Neural progenitor cell (in vitro differentiated cells): ENCODE data around the gene DENND4A. TPM values are rescaled to one million over a fixed set of nuclear protein-coding genes. Genes with fewer than 3 reads are reported as not detected.

Experiments used
- DNase-seq: peaks from one replicate; pipeline ENCODE4 v3.0.0-alpha.2; 2016; ENCODE audit warnings: low spot score
- H2AFZ ChIP-seq: fragments of 200-600 bp; sonication (generic); replicated peaks from 2 replicates; pipeline ENCODE4 v1.6.1; 2016; ENCODE audit warnings: antibody characterized with exemption
- H3F3A ChIP-seq: fragments of 200-600 bp; sonication (generic); 2 replicates; pipeline ENCODE4 v1.6.1; 2016; ENCODE audit warnings: antibody characterized with exemption, low read depth
- H3K27ac ChIP-seq: fragments of 200-600 bp; sonication (generic); 2 replicates; pipeline ENCODE4 v1.5.1; 2016; ENCODE audit warnings: mild to moderate bottlenecking
- H3K27me3 ChIP-seq: fragments of 200-600 bp; sonication (generic); 2 replicates; pipeline ENCODE4 v1.6.1; 2016; ENCODE audit warnings: mild to moderate bottlenecking, moderate library complexity
- H3K36me3 ChIP-seq: fragments of 200-600 bp; sonication (generic); 2 replicates; pipeline ENCODE4 v1.5.1; 2016
- H3K4me1 ChIP-seq: fragments of 200-600 bp; sonication (generic); 2 replicates; pipeline ENCODE4 v1.6.1; 2016; ENCODE audit warnings: mixed run types
- H3K4me2 ChIP-seq: fragments of 200-600 bp; sonication (generic); 2 replicates; pipeline ENCODE4 v1.6.1; 2016
- H3K4me3 ChIP-seq: fragments of 200-600 bp; sonication (generic); 2 replicates; pipeline ENCODE4 v1.5.1; 2016
- H3K79me2 ChIP-seq: fragments of 200-600 bp; sonication (generic); 2 replicates; pipeline ENCODE4 v1.6.1; 2016; ENCODE audit warnings: low read depth
- H3K9ac ChIP-seq: fragments of 200-600 bp; sonication (generic); 2 replicates; pipeline ENCODE4 v1.6.1; 2016
- H3K9me3 ChIP-seq: fragments of 200-600 bp; sonication (generic); 2 replicates; pipeline ENCODE4 v1.5.1; 2016; ENCODE audit warnings: low read depth
- H4K20me1 ChIP-seq: fragments of 200-600 bp; sonication (generic); 2 replicates; pipeline ENCODE4 v1.6.1; 2016; ENCODE audit warnings: low read depth
- H3K27ac Mint-ChIP-seq: 3 replicates; pipeline ENCODE4 v1.8.0; 2021; ENCODE audit warnings: mixed read lengths
- H3K27me3 Mint-ChIP-seq: 2 replicates; pipeline ENCODE4 v1.8.0; 2022; ENCODE audit warnings: low read depth, mild to moderate bottlenecking, inconsistent platforms, moderate library complexity, mixed read lengths; ENCODE audit not compliant: insufficient read depth
- H3K36me3 Mint-ChIP-seq: 3 replicates; pipeline ENCODE4 v1.8.0; 2021; ENCODE audit warnings: mixed read lengths
- H3K4me1 Mint-ChIP-seq: 3 replicates; pipeline ENCODE4 v1.8.0; 2021; ENCODE audit warnings: mixed read lengths
- H3K4me3 Mint-ChIP-seq: 3 replicates; pipeline ENCODE4 v1.8.0; 2021; ENCODE audit warnings: mild to moderate bottlenecking, moderate library complexity, mixed read lengths
- H3K9me3 Mint-ChIP-seq: 3 replicates; pipeline ENCODE4 v1.8.0; 2020; ENCODE audit warnings: mixed read lengths
- EZH2 ChIP-seq: fragments of 200-600 bp; sonication (generic); IDR thresholded peaks from 2 replicates; pipeline ENCODE4 v1.6.1; 2017; ENCODE audit warnings: antibody characterized with exemption, mild to moderate bottlenecking, moderate library complexity
- EZH2phosphoT487 ChIP-seq: fragments of 200-600 bp; sonication (generic); IDR thresholded peaks from 2 replicates; pipeline ENCODE4 v1.6.1; 2017; ENCODE audit warnings: antibody characterized with exemption
- total RNA-seq: library from RNA; depleted of rRNA; stranded (reverse); fragments of >200 nt; gene quantifications from 2 replicates; pipeline ENCODE4 v1.2.3, GENCODE V29; 2015; ENCODE audit warnings: low replicate concordance
- TF ChIP-seq, protein P1 (sequence below): fragments of 200-600 bp; sonication (generic); IDR thresholded peaks from 2 replicates; pipeline ENCODE4 v1.5.1; 2017; ENCODE audit warnings: antibody characterized with exemption, mild to moderate bottlenecking

Gene DENND4A
- total RNA-seq, 1 donor from 2014 or later = 4.8 TPM

DNA sequence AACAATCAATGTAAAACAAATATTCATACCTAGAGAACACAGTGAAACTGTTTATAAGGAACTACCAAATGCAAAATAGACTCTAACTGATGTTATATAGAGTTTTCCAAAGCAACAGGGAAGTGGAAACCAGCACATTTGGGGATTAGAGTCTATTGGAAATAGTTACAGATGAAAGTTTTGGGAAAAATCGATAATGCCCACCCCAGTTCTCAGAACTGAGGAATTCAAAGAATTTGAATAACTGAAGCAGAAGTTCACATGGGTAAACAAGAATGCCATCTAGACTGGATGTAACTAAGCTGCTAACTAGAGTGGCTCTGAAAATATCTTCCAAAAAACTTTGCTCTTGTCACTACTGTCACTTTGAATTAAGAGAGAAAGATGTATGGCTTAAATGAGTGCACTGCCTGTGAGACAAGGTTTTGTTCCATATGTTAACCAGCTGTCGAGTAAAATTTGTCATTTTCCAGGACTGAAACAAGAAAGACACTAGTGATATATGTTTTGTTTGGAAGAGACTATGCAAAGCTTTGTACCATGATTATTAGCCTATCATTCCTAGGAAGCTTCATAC is 9.2 kb upstream of the DENND4A start:
- H3K9me3 ChIP-seq = no peaks in the 10 kb centered on the region
- H4K20me1 ChIP-seq = no peaks in the 10 kb centered on the region
- no peak overlapping the region for H3K4me3 Mint-ChIP-seq
- H3K27me3 ChIP-seq = no peaks in the 10 kb centered on the region
- H3K36me3 Mint-ChIP-seq = no peaks in the 10 kb centered on the region
- no peaks in the 10 kb centered on the region for H3K27me3 Mint-ChIP-seq
- H3K79me2 ChIP-seq = no peaks in the 10 kb centered on the region
- no peak for DNase-seq
- TF ChIP-seq, protein P1, sequence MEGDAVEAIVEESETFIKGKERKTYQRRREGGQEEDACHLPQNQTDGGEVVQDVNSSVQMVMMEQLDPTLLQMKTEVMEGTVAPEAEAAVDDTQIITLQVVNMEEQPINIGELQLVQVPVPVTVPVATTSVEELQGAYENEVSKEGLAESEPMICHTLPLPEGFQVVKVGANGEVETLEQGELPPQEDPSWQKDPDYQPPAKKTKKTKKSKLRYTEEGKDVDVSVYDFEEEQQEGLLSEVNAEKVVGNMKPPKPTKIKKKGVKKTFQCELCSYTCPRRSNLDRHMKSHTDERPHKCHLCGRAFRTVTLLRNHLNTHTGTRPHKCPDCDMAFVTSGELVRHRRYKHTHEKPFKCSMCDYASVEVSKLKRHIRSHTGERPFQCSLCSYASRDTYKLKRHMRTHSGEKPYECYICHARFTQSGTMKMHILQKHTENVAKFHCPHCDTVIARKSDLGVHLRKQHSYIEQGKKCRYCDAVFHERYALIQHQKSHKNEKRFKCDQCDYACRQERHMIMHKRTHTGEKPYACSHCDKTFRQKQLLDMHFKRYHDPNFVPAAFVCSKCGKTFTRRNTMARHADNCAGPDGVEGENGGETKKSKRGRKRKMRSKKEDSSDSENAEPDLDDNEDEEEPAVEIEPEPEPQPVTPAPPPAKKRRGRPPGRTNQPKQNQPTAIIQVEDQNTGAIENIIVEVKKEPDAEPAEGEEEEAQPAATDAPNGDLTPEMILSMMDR = no peak
- TF ChIP-seq EZH2 (no peak), EZH2phosphoT487 (no peak)
- H3K4me1 ChIP-seq = peaks cover 4% of the 10 kb centered on the region
- peaks cover 10% of the 10 kb centered on the region for H3F3A ChIP-seq
- no peak overlapping the region for H3K4me2 ChIP-seq
- H3K4me1 Mint-ChIP-seq = peaks cover 14% of the 10 kb centered on the region
- no peak overlapping the region for H3K4me3 ChIP-seq
- no peak overlapping the region for H2AFZ ChIP-seq
- no peak overlapping the region for H3K27ac Mint-ChIP-seq
- H3K27ac ChIP-seq = no peak overlapping the region
- no peaks in the 10 kb centered on the region for H3K9me3 Mint-ChIP-seq
- H3K9ac ChIP-seq = no peak overlapping the region
- H3K36me3 ChIP-seq = no peaks in the 10 kb centered on the region

DNA sequence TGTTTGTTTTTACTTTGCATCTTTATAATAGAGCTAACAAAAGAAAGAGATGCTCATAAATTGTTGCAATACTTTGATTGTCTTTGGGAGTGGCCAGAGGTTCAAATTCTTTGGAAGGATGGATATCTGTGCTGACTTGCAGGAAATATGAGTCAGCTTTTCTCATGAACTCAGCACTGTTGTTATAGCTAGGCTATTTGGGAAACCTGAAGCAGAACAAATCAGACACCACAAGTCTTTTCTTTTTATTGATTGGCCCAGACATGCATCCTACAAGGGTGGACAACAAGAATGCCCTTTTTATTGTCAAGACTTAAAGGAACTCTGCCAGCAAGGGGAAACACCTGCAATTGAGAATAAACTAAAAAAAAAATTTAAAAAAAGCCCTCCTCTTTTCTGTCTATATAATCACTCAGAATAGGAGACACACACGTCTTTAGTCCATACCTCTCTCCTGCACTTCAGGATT is 4.6 kb upstream of the DENND4A start:
- Mint-ChIP-seq H3K9me3 (no peaks in the 10 kb centered on the region), H3K4me3 (no peak overlapping the region), H3K27me3 (no peaks in the 10 kb centered on the region), H3K36me3 (no peaks in the 10 kb centered on the region), H3K4me1 (peaks cover 24% of the 10 kb centered on the region), H3K27ac (no peak overlapping the region)
- H3K4me1 ChIP-seq = peaks cover 4% of the 10 kb centered on the region
- no peaks in the 10 kb centered on the region for H4K20me1 ChIP-seq
- no peak for DNase-seq
- H3K9me3 ChIP-seq = no peaks in the 10 kb centered on the region
- TF ChIP-seq EZH2phosphoT487 (no peak), EZH2 (no peak)
- TF ChIP-seq, protein P1 = no peak
- no peak overlapping the region for H3K4me3 ChIP-seq
- H3K4me2 ChIP-seq = no peak overlapping the region
- H3K36me3 ChIP-seq = no peaks in the 10 kb centered on the region
- H3F3A ChIP-seq = peaks cover 21% of the 10 kb centered on the region
- H3K9ac ChIP-seq = no peak overlapping the region
- no peaks in the 10 kb centered on the region for H3K27me3 ChIP-seq
- H2AFZ ChIP-seq = no peak overlapping the region
- H3K79me2 ChIP-seq = no peaks in the 10 kb centered on the region
- no peak overlapping the region for H3K27ac ChIP-seq

DNA sequence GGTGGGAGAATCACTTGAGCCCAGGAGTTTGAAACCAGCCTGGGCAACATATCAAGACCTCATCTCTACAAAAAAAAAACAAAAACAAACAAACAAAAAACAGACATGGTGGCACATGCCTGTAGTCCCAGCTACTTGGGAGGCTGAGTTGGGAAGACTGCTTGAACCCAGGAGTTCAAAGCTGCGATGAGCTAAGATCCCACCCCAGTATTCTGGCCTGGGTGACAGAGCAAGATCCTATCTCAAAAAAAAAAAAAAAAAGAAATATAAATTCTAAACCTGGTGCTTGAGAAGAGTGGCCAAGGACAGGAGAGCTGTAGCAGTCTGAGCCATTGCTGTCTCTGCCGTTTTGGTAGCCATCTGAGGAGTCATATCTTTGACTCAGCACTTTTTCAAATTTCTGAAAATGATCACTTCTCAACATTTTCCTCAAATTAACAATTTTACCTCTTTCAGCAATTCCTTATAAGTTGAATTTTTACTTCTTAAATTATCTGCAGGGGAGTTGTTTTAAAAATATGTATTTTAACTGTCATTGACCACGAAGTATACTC is 3.6 kb upstream of the DENND4A start:
- Histone ChIP-seq H2AFZ (no peak overlapping the region), H3F3A (peaks cover 20% of the 10 kb centered on the region), H3K36me3 (no peaks in the 10 kb centered on the region), H3K9ac (no peak overlapping the region), H3K9me3 (no peaks in the 10 kb centered on the region), H4K20me1 (no peaks in the 10 kb centered on the region), H3K4me3 (no peak overlapping the region), H3K27me3 (peaks cover 1% of the 10 kb centered on the region), H3K4me2 (no peak overlapping the region), H3K4me1 (peaks cover 3% of the 10 kb centered on the region), H3K79me2 (no peaks in the 10 kb centered on the region), H3K27ac (no peak overlapping the region)
- Mint-ChIP-seq H3K9me3 (no peaks in the 10 kb centered on the region), H3K27ac (no peak overlapping the region), H3K4me3 (no peak overlapping the region), H3K27me3 (no peaks in the 10 kb centered on the region), H3K4me1 (peaks cover 23% of the 10 kb centered on the region), H3K36me3 (no peaks in the 10 kb centered on the region)
- TF ChIP-seq, protein P1 = no peak
- TF ChIP-seq EZH2 (no peak), EZH2phosphoT487 (no peak)
- DNase-seq = no peak
